OCI-LY3 (cell line): Measurements from ENCODE around the gene SNX13.

Source experiments
- H2AFZ ChIP-seq: fragments of 200-600, 300-600 bp; shearing (Covaris generic); 2 replicates; pipeline ENCODE4 v1.6.0; 2014; ENCODE audit warnings: antibody characterized with exemption, low read depth, low read length
- H3K27ac ChIP-seq: fragments of 200-600, 300-600 bp; sonication (generic); 2 replicates; pipeline ENCODE4 v1.5.1; 2014; ENCODE audit warnings: mild to moderate bottlenecking, low read length, moderate library complexity, mixed read lengths
- H3K27me3 ChIP-seq: fragments of 200-600, 300-600 bp; sonication (generic); 2 replicates; pipeline ENCODE4 v1.6.1; 2014; ENCODE audit warnings: low read depth, low read length, mixed read lengths
- H3K36me3 ChIP-seq: fragments of 200-600, 300-600 bp; sonication (generic); replicated peaks from 2 replicates; pipeline ENCODE3; 2014; ENCODE audit warnings: low read depth, low read length, mixed read lengths
- H3K4me1 ChIP-seq: fragments of 300-600, 200-600 bp; sonication (generic); 2 replicates; pipeline ENCODE4 v1.6.1; 2014; ENCODE audit warnings: low read length, mixed read lengths
- H3K4me2 ChIP-seq: fragments of 200-600, 300-600 bp; sonication (generic); 2 replicates; pipeline ENCODE4 v1.6.1; 2014; ENCODE audit warnings: low read length, mixed read lengths
- H3K4me3 ChIP-seq: fragments of 300-600, 200-600 bp; sonication (generic); 2 replicates; pipeline ENCODE4 v1.5.1; 2014; ENCODE audit warnings: antibody characterized with exemption, mild to moderate bottlenecking, low read length, moderate library complexity
- H3K79me2 ChIP-seq: fragments of 300-600, 200-600 bp; shearing (Covaris generic); 2 replicates; pipeline ENCODE4 v1.6.1; 2014; ENCODE audit warnings: mild to moderate bottlenecking, low read length, mixed read lengths
- H3K9ac ChIP-seq: fragments of 300-600, 200-600 bp; shearing (Covaris generic); 2 replicates; pipeline ENCODE4 v1.6.0; 2014; ENCODE audit warnings: mild to moderate bottlenecking, low read length, moderate library complexity
- H3K9me3 ChIP-seq: fragments of 200-600, 300-600 bp; shearing (Covaris generic); 2 replicates; pipeline ENCODE4 v1.6.1; 2014; ENCODE audit warnings: low read length, mixed read lengths; ENCODE audit not compliant: insufficient read depth
- H4K20me1 ChIP-seq: fragments of 200-600, 300-600 bp; sonication (generic); 2 replicates; pipeline ENCODE4 v1.6.1; 2016; ENCODE audit warnings: low read length, mixed read lengths; ENCODE audit not compliant: insufficient read depth
- CTCF ChIP-seq: fragments of 200-600, 300-600 bp; sonication (generic); IDR thresholded peaks from 2 replicates; pipeline ENCODE4 v1.5.1; 2014; ENCODE audit warnings: antibody characterized with exemption, low read length, low read depth
- EZH2phosphoT487 ChIP-seq: fragments of 200-600 bp; shearing (Covaris generic); IDR thresholded peaks from 2 replicates; pipeline ENCODE4 v1.6.1; 2018; ENCODE audit warnings: antibody characterized with exemption, mixed run types, low read depth

The SNX13 gene

GRCh38 chr7:17781491-17782215 lies 158.6 kb downstream of the SNX13 start:
- no peaks in the 10 kb centered on the region for H3K36me3 ChIP-seq
- H3K4me3 ChIP-seq = no peak overlapping the region
- no peak overlapping the region for H2AFZ ChIP-seq
- no peaks in the 10 kb centered on the region for H4K20me1 ChIP-seq
- H3K27ac ChIP-seq = no peak overlapping the region
- no peak for TF ChIP-seq CTCF
- TF ChIP-seq EZH2phosphoT487 = no peak
- no peak overlapping the region for H3K4me2 ChIP-seq
- no peaks in the 10 kb centered on the region for H3K4me1 ChIP-seq
- H3K27me3 ChIP-seq = no peaks in the 10 kb centered on the region
- H3K79me2 ChIP-seq = no peaks in the 10 kb centered on the region
- no peak overlapping the region for H3K9ac ChIP-seq
- no peaks in the 10 kb centered on the region for H3K9me3 ChIP-seq

GRCh38 chr7:17779381-17779780 lies 160.9 kb downstream of the SNX13 start:
- H3K9me3 ChIP-seq = no peaks in the 10 kb centered on the region
- no peaks in the 10 kb centered on the region for H3K4me1 ChIP-seq
- no peak overlapping the region for H3K27ac ChIP-seq
- H3K36me3 ChIP-seq = no peaks in the 10 kb centered on the region
- H3K79me2 ChIP-seq = no peaks in the 10 kb centered on the region
- H3K27me3 ChIP-seq = no peaks in the 10 kb centered on the region
- no peak overlapping the region for H2AFZ ChIP-seq
- no peak overlapping the region for H3K9ac ChIP-seq
- H3K4me2 ChIP-seq = no peak overlapping the region
- no peak overlapping the region for H3K4me3 ChIP-seq
- no peak for TF ChIP-seq EZH2phosphoT487
- TF ChIP-seq CTCF = no peak
- no peaks in the 10 kb centered on the region for H4K20me1 ChIP-seq

GRCh38 chr7:17774716-17775288 lies 165.5 kb downstream of the SNX13 start:
- Histone ChIP-seq H3K79me2 (no peaks in the 10 kb centered on the region), H3K27ac (no peak overlapping the region)

More at GRCh38 chr7:17774716-17775288, 165.5 kb downstream of the SNX13 start:
- H3K9ac ChIP-seq = no peak overlapping the region
- no peak overlapping the region for H3K4me3 ChIP-seq
- H3K4me1 ChIP-seq = peaks cover 38% of the 10 kb centered on the region
- H2AFZ ChIP-seq = no peak overlapping the region
- H3K27me3 ChIP-seq = no peaks in the 10 kb centered on the region
- TF ChIP-seq EZH2phosphoT487 (no peak), CTCF (no peak)
- H3K9me3 ChIP-seq = no peaks in the 10 kb centered on the region
- no peaks in the 10 kb centered on the region for H3K36me3 ChIP-seq
- no peak overlapping the region for H3K4me2 ChIP-seq
- H4K20me1 ChIP-seq = no peaks in the 10 kb centered on the region
